Measurements from ENCODE around the gene STK39.

The STK39 gene

GRCh38 chr2:168243061-168243460 lies 4.3 kb downstream of the STK39 start:
- no peak for DNase-seq (ENCODE audit: low read depth in 2 of 2)

GRCh38 chr2:168241746-168242145 lies 5.6 kb downstream of the STK39 start:
- DNase-seq (ENCODE audit: low read depth in 2 of 2): no peak

GRCh38 chr2:168241208-168241607 lies 6.2 kb downstream of the STK39 start:
- no peak for DNase-seq (ENCODE audit: low read depth in 2 of 2)

- no peak for DNase-seq (ENCODE audit: low read depth in 2 of 2)
Observed at GRCh38 chr2:168239281-168239680, 8.1 kb downstream of the STK39 start.

GRCh38 chr2:168237741-168238140 lies 9.7 kb downstream of the STK39 start:
- no peak for DNase-seq (ENCODE audit: low read depth in 2 of 2)

GRCh38 chr2:168234407-168235085 lies 12.8 kb downstream of the STK39 start:
- no peak for DNase-seq (ENCODE audit: low read depth in 2 of 2)

- no peak for DNase-seq (ENCODE audit: low read depth in 2 of 2)
Observed at GRCh38 chr2:168233726-168234406, 13.5 kb downstream of the STK39 start.

- no peak for DNase-seq (ENCODE audit: low read depth in 2 of 2)
Observed at GRCh38 chr2:168233166-168233565, 14.2 kb downstream of the STK39 start.

- no peak for DNase-seq (ENCODE audit: low read depth in 2 of 2)
Observed at GRCh38 chr2:168231609-168232241, 15.7 kb downstream of the STK39 start.

GRCh38 chr2:168230389-168230788 lies 17.0 kb downstream of the STK39 start:
- DNase-seq (ENCODE audit: low read depth in 2 of 2): no peak

- DNase-seq (ENCODE audit: low read depth in 2 of 2): no peak
Observed at GRCh38 chr2:168224346-168224745, 23.0 kb downstream of the STK39 start.

- no peak for DNase-seq (ENCODE audit: low read depth in 2 of 2)
Observed at GRCh38 chr2:168222088-168222487, 25.3 kb downstream of the STK39 start.

- DNase-seq (ENCODE audit: low read depth in 2 of 2): no peak
Observed at GRCh38 chr2:168220965-168221819, 26.2 kb downstream of the STK39 start.

- DNase-seq (ENCODE audit: low read depth in 2 of 2): no peak
Observed at GRCh38 chr2:168217920-168218319, 29.5 kb downstream of the STK39 start.

- DNase-seq (ENCODE audit: low read depth in 2 of 2): no peak
Observed at GRCh38 chr2:168216351-168217005, 30.9 kb downstream of the STK39 start.

- no peak for DNase-seq (ENCODE audit: low read depth in 2 of 2)
Observed at GRCh38 chr2:168215813-168216212, 31.6 kb downstream of the STK39 start.

GRCh38 chr2:168212866-168213265 lies 34.5 kb downstream of the STK39 start:
- no peak for DNase-seq (ENCODE audit: low read depth in 2 of 2)

- DNase-seq (ENCODE audit: low read depth in 2 of 2): no peak
Observed at GRCh38 chr2:168212167-168212566, 35.2 kb downstream of the STK39 start.

GRCh38 chr2:168211664-168212163 lies 35.7 kb downstream of the STK39 start:
- DNase-seq (ENCODE audit: low read depth in 2 of 2): no peak

- no peak for DNase-seq (ENCODE audit: low read depth in 2 of 2)
Observed at GRCh38 chr2:168210895-168211570, 36.4 kb downstream of the STK39 start.
